Islet of Langerhans (tissue), 1 donor: ENCODE results near the gene ZBTB43.

Experiments used
- FAIRE-seq: peaks from one replicate; lab custom pipeline; 2011; peaks lifted over from hg19 to GRCh38; lab: Jason Lieb, UNC

ZBTB43 gene

GRCh38 chr9:126830827-126831226, 26.0 kb downstream of the ZBTB43 start:
- no peak for FAIRE-seq

DNA sequence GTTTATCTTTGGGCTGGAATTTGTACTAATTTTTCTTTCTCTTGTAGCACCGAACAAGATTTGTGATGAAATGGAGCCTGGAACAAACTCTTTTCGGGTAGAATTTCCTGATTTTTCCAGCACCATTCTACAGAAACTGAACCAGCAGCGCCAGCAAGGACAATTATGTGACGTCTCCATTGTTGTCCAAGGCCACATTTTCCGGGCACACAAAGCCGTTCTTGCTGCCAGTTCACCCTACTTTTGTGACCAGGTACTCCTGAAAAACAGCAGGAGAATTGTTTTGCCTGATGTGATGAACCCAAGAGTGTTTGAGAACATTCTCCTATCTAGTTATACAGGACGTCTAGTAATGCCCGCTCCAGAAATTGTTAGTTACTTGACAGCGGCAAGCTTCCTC, 27.6 kb downstream of the ZBTB43 start:
- FAIRE-seq: no peak

DNA sequence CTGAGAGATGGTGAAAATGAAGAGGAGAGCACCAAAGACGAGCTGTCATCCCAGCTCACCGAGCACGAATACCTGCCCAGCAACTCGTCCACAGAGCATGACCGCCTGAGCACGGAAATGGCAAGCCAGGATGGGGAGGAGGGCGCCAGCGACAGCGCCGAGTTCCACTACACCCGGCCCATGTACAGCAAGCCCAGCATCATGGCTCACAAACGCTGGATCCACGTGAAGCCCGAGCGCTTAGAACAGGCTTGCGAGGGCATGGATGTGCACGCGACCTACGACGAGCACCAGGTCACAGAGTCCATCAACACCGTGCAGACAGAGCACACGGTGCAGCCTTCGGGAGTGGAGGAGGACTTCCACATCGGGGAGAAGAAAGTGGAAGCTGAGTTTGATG, 28.2 kb downstream of the ZBTB43 start:
- FAIRE-seq: no peak

GRCh38 chr9:126833710-126834345, 29.0 kb downstream of the ZBTB43 start:
- no peak for FAIRE-seq

GRCh38 chr9:126834672-126835071, 29.8 kb downstream of the ZBTB43 start:
- no peak for FAIRE-seq

GRCh38 chr9:126836216-126836615, 31.4 kb downstream of the ZBTB43 start:
- no peak for FAIRE-seq

DNA sequence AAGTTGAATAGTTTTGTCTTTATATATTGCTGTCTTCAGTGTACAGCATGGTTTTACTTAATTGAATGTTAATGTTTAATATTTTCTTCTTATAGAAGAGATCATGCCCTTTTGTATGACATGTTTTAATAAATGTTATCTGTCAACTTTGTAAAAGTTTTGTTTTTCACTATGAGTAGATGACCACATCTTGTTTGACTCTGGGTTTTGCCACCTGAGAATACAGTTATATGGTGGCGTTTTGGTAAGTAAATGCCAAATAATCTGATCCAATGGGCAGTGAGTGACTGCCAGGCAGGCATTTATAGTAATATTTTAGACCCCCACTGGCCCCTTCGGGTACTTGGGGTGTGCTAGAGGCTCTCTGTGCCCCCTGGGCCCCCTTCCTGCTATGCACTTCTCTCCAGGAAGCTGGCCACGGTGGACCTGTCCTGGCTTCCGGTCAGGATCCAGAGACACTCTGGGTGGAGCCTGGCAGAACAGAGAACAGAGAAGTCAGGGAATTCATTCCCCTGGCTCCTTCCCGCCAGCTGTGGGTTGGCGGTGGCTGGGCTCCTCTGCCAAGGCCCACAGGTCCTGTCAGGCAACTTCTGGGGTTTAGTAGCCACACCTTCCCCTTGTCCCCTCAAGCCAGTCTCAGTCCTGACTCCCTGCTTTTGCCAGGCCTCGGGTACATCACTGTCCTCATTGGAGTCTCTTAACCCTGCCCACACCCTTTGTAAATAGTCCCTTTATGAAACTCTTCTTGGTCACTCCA, 33.4 kb downstream of the ZBTB43 start:
- no peak for FAIRE-seq

- FAIRE-seq: no peak
Observed at GRCh38 chr9:126838895-126839294, 34.1 kb downstream of the ZBTB43 start.

- no peak for FAIRE-seq
Observed at GRCh38 chr9:126839301-126839700, 34.5 kb downstream of the ZBTB43 start.

GRCh38 chr9:126842220-126842842, 37.5 kb downstream of the ZBTB43 start:
- no peak for FAIRE-seq

GRCh38 chr9:126842977-126843799, 38.3 kb downstream of the ZBTB43 start:
- FAIRE-seq: no peak

DNA sequence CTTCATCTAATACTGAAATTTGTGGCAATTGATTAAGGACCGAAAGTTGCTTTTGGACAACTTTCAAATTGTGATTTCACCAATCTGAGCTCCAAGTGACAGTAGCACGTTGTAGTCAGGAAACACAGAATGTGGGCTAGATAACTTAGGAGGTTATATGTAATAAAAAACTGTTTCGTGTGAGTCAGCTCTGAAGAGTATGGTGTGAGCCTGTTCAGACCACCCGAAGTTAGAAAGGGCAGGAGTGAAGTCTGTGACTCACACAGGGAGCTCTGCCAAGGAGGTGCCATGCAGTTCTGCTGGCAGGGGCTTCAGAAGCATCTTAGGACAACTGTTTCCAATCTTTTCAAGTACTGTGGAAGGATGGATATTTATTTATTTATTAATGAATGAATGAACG, 39.2 kb downstream of the ZBTB43 start:
- no peak for FAIRE-seq

- no peak for FAIRE-seq
Observed at GRCh38 chr9:126847051-126847450, 42.2 kb downstream of the ZBTB43 start.

DNA sequence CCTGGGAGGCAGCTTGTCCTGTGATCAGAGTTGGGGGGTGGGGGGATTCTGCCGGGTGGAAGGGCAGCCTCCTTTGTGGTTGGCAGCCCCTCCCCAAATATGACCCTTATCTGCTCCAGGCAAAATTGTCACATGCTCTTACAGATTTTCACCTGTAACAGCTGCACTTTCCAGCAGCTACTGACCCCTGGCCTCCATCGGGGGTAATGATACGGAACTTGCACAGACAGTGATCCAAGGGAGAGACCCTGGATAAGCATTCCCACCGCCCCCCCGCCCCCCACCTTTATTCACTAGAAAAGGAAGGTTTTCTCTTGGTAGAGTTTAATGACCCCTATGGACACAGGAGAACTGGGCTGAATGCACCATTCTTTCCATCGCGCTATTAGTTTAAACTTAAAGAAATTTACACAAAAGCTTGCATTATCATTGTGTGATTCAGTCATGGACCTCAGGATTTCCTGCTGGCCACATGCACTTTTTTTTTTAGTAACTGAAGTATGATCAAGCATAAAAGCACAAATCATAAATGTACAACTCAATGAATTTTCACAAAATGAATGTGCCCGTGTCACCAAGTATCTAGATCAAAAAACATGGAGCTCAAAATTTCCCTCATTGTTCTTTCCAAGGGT, 44.9 kb downstream of the ZBTB43 start:
- FAIRE-seq: no peak

DNA sequence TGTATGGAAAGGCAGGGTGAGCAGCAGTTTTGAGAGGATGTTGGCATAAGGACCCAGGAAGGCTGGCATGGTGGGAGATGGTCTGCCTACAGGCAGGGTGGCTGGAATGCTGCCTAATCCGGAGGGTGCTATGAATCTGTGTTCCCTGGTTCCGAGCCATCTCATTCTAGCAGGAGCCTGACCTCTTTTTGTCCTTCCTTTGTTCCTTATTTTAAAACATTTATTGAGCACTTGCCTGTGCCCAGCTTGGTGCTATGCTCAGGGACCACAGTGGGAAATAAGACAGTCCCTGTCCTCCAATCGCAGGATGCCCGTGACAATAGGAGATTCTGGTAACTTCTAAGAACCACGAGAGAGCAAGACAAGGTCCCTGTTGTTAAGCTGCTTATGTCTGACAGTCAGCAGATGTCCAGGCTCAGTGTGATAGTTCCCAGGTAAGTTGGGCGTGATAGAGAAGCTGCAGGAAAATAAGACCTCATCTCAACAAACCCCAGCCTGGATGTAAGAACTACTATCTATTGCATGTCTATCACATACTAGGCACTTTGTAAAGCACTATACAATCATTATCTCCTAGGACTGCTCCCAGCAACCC, 46.5 kb downstream of the ZBTB43 start:
- FAIRE-seq: no peak

- no peak for FAIRE-seq
Observed at GRCh38 chr9:126852086-126852688, 47.3 kb downstream of the ZBTB43 start.

DNA sequence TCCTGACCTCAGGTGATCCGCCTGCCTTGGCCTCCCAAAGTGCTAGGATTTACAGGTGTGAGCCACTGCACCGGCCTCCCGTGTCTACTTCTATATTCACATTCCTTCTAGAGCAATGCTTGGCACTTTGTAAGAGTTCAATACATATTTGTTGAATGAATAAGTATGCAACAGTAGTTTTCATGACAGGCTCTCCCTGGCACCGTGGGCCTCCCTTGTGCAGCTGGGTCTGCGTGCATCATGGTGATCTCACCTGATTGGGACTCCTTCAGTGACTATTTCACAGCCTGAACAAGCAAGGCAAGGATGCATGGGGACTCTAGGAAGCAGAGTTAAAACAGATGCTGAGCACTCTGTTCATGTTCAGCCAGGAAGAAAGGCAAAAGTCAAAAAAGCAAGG, 48.8 kb downstream of the ZBTB43 start:
- FAIRE-seq: no peak

DNA sequence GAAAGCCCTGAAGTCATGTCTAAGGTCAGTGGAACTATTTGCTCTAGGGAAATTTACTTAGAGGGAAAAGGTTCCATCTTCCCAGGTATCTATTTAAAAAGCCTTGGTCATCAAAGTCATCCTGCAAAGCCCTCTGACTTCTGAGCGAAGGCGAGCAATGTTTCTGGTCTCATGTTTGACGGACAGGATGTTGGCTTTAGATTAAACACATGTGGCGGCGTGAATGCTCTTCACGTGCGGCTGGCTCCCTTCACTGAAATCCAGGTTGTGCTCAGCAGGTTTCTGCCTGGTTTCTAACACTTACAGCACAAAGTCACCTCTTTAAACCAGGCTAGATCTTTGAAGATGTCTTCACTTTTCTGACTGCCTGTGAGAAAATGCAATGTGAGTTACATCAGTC, 49.9 kb downstream of the ZBTB43 start:
- FAIRE-seq: no peak

DNA sequence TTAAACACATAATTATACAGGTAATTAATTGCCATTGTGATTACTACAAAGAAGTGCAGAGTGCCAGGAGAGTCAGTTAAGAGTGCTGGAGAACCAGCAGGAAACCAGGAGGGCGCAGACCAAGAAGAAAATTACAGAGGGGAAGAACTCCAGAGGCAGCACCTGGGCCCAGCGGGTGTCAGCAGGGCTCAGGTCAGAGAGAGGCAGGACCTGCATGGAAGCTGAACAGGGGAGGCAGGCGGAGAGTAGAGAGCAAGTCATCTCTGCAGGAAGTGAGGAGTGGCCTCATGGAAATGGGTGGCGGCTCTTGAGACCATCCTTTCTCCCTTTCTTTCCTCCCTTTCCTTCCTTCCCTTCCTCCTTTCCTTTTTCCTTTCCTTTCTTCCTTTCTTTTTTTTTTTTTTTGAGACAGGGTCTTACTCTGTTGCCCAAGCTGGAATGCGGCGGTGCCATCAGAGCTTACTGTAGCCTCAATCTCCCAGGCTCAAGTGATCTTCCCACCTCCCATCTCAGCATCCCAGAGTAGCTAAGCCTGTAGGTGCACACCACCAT, 51.6 kb downstream of the ZBTB43 start:
- FAIRE-seq: no peak

DNA sequence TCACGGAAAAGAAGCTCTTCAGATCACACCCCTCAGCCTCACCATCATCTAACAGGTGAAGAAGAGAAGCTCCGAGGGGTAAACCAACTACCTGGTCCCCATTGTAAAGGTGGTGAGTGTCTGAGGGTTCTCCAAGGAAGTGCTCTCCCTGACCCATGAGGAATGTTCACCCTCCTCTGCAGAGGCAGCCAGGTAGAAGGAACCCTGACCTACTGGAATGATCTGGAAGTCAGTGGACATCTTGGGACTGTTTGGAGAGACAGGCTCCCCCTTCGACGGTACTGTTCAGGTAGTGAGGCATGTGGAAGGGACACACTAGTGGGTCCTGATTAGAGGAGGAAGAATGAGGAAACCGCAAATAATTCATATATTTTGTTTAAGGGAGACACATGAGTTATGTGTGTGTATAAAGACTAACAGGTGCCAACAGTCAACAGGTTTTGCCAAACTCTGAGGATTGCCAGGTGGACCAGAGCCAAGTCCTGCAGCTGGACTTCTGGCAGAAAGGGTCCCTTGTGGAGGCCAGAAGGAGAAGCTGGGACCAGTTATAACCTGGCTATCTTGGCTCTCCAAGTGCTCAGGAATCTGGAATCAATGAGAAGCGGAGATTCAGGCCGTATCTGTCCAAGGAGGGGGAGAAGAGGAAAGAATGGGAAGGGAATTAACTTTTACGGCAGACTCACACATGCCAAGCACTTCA, 52.6 kb downstream of the ZBTB43 start:
- FAIRE-seq: no peak
